ENCODE measurements around the gene IFNE.

- no peak for TF ChIP-seq CTCF (conservative IDR thresholded peaks at IDR 0.05; ENCODE audit: low read depth, low read length)
- TF ChIP-seq EZH2phosphoT487 (IDR thresholded peaks at IDR 0.05; ENCODE audit: borderline replicate concordance, low read length), result no peak
- TF ChIP-seq EZH2 (IDR thresholded peaks at IDR 0.05; ENCODE audit: low read length, unreplicated experiment), result no peak
These were observed 20.7 kb downstream of the IFNE start for GRCh38 chr9:21461377-21461776.

Measured in PC-3 (cell line).